ENCODE measurements around the gene POM121L2.

The POM121L2 gene

GRCh38 chr6:27297857-27298730 is 14.0 kb downstream of the POM121L2 start:
- Histone ChIP-seq H3F3A (ENCODE audit: low read depth) (no peaks in the 10 kb centered on the region), H3K4me2 (ENCODE audit: low read depth, low read length, poor library complexity, severe bottlenecking) (no peak overlapping the region), H3K4me3 (ENCODE audit: low read length, poor library complexity, severe bottlenecking) (no peak overlapping the region), H3K36me3 (ENCODE audit: insufficient read depth, low read length) (no peaks in the 10 kb centered on the region), H3K79me2 (ENCODE audit: insufficient read depth, low read length) (no peaks in the 10 kb centered on the region), H3K4me1 (ENCODE audit: insufficient read depth, low read length, poor library complexity, severe bottlenecking) (no peaks in the 10 kb centered on the region), H4K20me1 (ENCODE audit: insufficient read depth, low read length, poor library complexity, severe bottlenecking) (no peaks in the 10 kb centered on the region), H3K9ac (ENCODE audit: low read depth, low read length, poor library complexity, severe bottlenecking) (no peak overlapping the region), H3K9me2 (replicated peaks; ENCODE audit: low read depth, low read length) (no peaks in the 10 kb centered on the region), H3K9me3 (ENCODE audit: insufficient read depth, low read depth, low read length) (no peaks in the 10 kb centered on the region), H2AFZ (ENCODE audit: low read length) (no peak overlapping the region), H3K27me3 (ENCODE audit: insufficient read depth, low read length, poor library complexity, severe bottlenecking) (no peaks in the 10 kb centered on the region)
- TF ChIP-seq EZH2phosphoT487 (IDR thresholded peaks at IDR 0.05; ENCODE audit: borderline replicate concordance) (no peak), CTCF (conservative IDR thresholded peaks at IDR 0.05; ENCODE audit: low read length) (no peak)

GRCh38 chr6:27297484-27297856 is 14.6 kb downstream of the POM121L2 start:
- Histone ChIP-seq H3K9me2 (replicated peaks; ENCODE audit: low read depth, low read length) (no peaks in the 10 kb centered on the region), H2AFZ (ENCODE audit: low read length) (no peak overlapping the region), H3K9ac (ENCODE audit: low read depth, low read length, poor library complexity, severe bottlenecking) (no peak overlapping the region), H3K27me3 (ENCODE audit: insufficient read depth, low read length, poor library complexity, severe bottlenecking) (no peaks in the 10 kb centered on the region), H3K79me2 (ENCODE audit: insufficient read depth, low read length) (no peaks in the 10 kb centered on the region), H3K4me1 (ENCODE audit: insufficient read depth, low read length, poor library complexity, severe bottlenecking) (no peaks in the 10 kb centered on the region), H3K9me3 (ENCODE audit: insufficient read depth, low read depth, low read length) (no peaks in the 10 kb centered on the region), H3F3A (ENCODE audit: low read depth) (no peaks in the 10 kb centered on the region), H4K20me1 (ENCODE audit: insufficient read depth, low read length, poor library complexity, severe bottlenecking) (no peaks in the 10 kb centered on the region), H3K4me2 (ENCODE audit: low read depth, low read length, poor library complexity, severe bottlenecking) (no peak overlapping the region), H3K4me3 (ENCODE audit: low read length, poor library complexity, severe bottlenecking) (no peak overlapping the region), H3K36me3 (ENCODE audit: insufficient read depth, low read length) (no peaks in the 10 kb centered on the region)
- no peak for TF ChIP-seq CTCF (conservative IDR thresholded peaks at IDR 0.05; ENCODE audit: low read length)
- no peak for TF ChIP-seq EZH2phosphoT487 (IDR thresholded peaks at IDR 0.05; ENCODE audit: borderline replicate concordance)

- H3K9me3 ChIP-seq (ENCODE audit: insufficient read depth, low read depth, low read length): no peaks in the 10 kb centered on the region
- no peaks in the 10 kb centered on the region for H4K20me1 ChIP-seq (ENCODE audit: insufficient read depth, low read length, poor library complexity, severe bottlenecking)
- no peak for TF ChIP-seq EZH2phosphoT487 (IDR thresholded peaks at IDR 0.05; ENCODE audit: borderline replicate concordance)
- TF ChIP-seq CTCF (conservative IDR thresholded peaks at IDR 0.05; ENCODE audit: low read length): no peak
- no peaks in the 10 kb centered on the region for H3K36me3 ChIP-seq (ENCODE audit: insufficient read depth, low read length)
- H3K4me2 ChIP-seq (ENCODE audit: low read depth, low read length, poor library complexity, severe bottlenecking): no peak overlapping the region
- no peaks in the 10 kb centered on the region for H3F3A ChIP-seq (ENCODE audit: low read depth)
- H2AFZ ChIP-seq (ENCODE audit: low read length): no peak overlapping the region
- H3K27me3 ChIP-seq (ENCODE audit: insufficient read depth, low read length, poor library complexity, severe bottlenecking): no peaks in the 10 kb centered on the region
- H3K9ac ChIP-seq (ENCODE audit: low read depth, low read length, poor library complexity, severe bottlenecking): no peak overlapping the region
- H3K4me3 ChIP-seq (ENCODE audit: low read length, poor library complexity, severe bottlenecking): no peak overlapping the region
- H3K9me2 ChIP-seq (replicated peaks; ENCODE audit: low read depth, low read length): no peaks in the 10 kb centered on the region
- H3K4me1 ChIP-seq (ENCODE audit: insufficient read depth, low read length, poor library complexity, severe bottlenecking): no peaks in the 10 kb centered on the region
- no peaks in the 10 kb centered on the region for H3K79me2 ChIP-seq (ENCODE audit: insufficient read depth, low read length)
Measured at GRCh38 chr6:27296106-27296783, 15.8 kb downstream of the POM121L2 start.
